Measurements from ENCODE around the gene CAMK2A. TPM values are rescaled to one million over a fixed set of nuclear protein-coding genes. Genes with fewer than 3 reads are reported as not detected.

Gene CAMK2A
- total and polyA plus RNA-seq, 7 donors, result 0.44 to 2.1 (median 0.64) TPM; not detected in 1

DNA sequence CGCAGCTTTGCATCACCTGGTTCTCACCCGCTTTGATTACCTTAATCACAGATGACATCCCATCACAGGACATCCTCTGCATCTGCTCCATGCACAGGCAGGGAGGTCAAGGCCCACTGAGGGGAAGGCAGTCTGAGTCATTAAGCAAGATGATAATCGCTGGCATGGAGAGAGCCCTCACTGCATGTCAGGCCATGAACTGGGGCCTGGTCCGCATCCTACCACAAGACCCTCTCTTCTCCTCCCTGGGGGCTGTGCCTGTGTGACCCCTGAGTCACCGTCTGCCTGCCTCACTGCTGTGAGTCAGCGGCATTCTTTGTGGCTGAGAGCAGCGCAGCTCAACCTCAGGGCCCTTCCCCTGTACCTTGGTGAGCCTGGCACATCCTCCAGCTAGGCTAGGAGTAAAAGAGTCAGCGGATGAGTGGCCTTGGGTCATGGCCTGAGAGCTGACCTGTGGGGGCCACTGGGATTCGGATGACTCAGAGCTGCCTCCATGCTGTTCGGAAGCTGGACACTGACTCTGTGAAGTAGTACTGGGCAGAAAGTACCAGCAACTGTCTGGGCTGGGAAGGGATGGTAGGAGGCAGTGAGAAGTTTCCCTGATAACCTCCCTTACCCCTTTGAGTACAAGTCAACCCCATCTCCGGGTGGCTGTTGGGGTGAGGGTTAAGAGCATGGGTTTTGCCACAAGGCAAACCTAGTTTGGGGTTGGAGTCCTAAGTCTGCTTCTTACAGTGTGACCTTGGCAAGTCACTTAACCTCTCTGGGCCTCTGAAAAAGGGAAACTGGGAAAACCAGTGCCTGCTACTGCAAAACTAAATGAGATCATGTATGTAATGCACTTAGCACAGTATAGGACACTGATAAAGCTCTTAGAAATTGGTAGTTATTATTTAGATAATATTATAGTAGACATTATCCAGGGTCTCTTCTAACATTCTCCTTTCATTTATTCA is 27.8 kb upstream of the CAMK2A start:
- intact Hi-C loops (cut with DNase I), result no loop called here
- no peaks in the 10 kb centered on the region for H3K9me3 ChIP-seq
- TF ChIP-seq EP300 (IDR thresholded peaks at IDR 0.05), result no peak
- TF ChIP-seq POLR2AphosphoS5 (IDR thresholded peaks at IDR 0.05), result peak in 1 of 4 donors; percentile 45
- peaks cover 0 to 17% (median 7%) of the 10 kb centered on the region in 4 donors for H3K4me1 ChIP-seq
- H3K36me3 ChIP-seq, result no peaks in the 10 kb centered on the region
- H3K4me3 ChIP-seq, result no peak overlapping the region
- 87 to 91% methylated on average over 11 of the region's 11 CpGs for WGBS, 2 donors
- no peaks in the 10 kb centered on the region for H3K27me3 ChIP-seq
- H3K27ac ChIP-seq, result peak overlapping the region in 1 of 4 donors; percentile 13
- no peak for DNase-seq

DNA sequence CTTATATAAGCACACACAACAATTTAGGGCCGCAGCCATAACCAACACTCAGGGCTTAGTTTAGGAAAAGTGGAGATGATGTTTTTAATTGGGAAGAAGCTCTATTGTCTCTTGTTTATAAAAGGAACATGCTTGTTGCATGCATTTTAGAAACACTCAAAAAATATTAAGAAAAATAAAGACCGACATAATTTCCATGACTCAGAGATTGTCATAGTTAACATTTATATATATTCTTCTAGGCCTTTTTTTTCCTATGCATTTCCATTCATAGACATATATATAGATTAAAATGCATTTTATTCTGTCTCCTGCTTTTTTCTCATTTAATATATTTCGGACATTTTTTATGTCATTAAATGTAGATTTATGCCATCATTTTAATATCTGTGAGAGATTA is 26.7 kb upstream of the CAMK2A start:
- H3K9me3 ChIP-seq, result no peaks in the 10 kb centered on the region
- H3K27me3 ChIP-seq, result no peaks in the 10 kb centered on the region
- intact Hi-C loops (cut with DNase I), result no loop called here
- H3K4me1 ChIP-seq, result peaks cover 0 to 17% (median 7%) of the 10 kb centered on the region in 4 donors
- WGBS, 2 donors, result 93 to 94% methylated on average over 3 of the region's 3 CpGs
- no peaks in the 10 kb centered on the region for H3K36me3 ChIP-seq
- H3K27ac ChIP-seq, result no peak overlapping the region
- no peak for DNase-seq
- H3K4me3 ChIP-seq, result no peak overlapping the region
- no peak for TF ChIP-seq POLR2AphosphoS5 (IDR thresholded peaks at IDR 0.05)
- no peak for TF ChIP-seq POLR2A (IDR thresholded peaks at IDR 0.05)
- TF ChIP-seq EP300 (IDR thresholded peaks at IDR 0.05), result no peak
- TF ChIP-seq, protein P1, sequence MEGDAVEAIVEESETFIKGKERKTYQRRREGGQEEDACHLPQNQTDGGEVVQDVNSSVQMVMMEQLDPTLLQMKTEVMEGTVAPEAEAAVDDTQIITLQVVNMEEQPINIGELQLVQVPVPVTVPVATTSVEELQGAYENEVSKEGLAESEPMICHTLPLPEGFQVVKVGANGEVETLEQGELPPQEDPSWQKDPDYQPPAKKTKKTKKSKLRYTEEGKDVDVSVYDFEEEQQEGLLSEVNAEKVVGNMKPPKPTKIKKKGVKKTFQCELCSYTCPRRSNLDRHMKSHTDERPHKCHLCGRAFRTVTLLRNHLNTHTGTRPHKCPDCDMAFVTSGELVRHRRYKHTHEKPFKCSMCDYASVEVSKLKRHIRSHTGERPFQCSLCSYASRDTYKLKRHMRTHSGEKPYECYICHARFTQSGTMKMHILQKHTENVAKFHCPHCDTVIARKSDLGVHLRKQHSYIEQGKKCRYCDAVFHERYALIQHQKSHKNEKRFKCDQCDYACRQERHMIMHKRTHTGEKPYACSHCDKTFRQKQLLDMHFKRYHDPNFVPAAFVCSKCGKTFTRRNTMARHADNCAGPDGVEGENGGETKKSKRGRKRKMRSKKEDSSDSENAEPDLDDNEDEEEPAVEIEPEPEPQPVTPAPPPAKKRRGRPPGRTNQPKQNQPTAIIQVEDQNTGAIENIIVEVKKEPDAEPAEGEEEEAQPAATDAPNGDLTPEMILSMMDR (IDR thresholded peaks at IDR 0.05), result no peak

DNA sequence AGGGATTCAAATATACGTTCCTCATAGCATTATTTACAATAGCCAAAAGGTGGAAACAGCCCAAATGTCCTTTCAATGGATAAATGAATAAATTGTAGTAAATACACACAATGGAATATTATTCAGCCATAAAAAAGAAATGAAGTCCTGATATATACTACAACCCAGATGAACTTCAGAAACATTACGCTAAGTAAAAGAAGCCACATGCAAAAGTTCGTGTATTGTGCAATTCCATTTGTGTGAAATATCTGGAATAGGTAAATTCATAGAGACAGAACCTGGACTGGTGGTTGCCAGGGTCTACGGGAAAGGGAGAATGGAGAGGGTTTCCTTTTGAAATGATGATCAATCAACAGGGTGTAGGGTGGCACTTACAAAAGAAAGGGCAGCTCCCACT is 25.7 kb upstream of the CAMK2A start:
- no peak for DNase-seq
- Histone ChIP-seq H3K36me3 (no peaks in the 10 kb centered on the region), H3K4me1 (peaks cover 0 to 13% (median 6%) of the 10 kb centered on the region in 4 donors), H3K4me3 (no peak overlapping the region), H3K27me3 (no peaks in the 10 kb centered on the region), H3K27ac (no peak overlapping the region), H3K9me3 (no peaks in the 10 kb centered on the region)
- TF ChIP-seq POLR2AphosphoS5 (IDR thresholded peaks at IDR 0.05) (no peak), POLR2A (IDR thresholded peaks at IDR 0.05) (no peak), EP300 (IDR thresholded peaks at IDR 0.05) (no peak)
- TF ChIP-seq, protein P1 (IDR thresholded peaks at IDR 0.05), result no peak
- WGBS, 2 donors, result 90 to 91% methylated on average over 4 of the region's 4 CpGs
- intact Hi-C loops (cut with DNase I), result no loop called here

DNA sequence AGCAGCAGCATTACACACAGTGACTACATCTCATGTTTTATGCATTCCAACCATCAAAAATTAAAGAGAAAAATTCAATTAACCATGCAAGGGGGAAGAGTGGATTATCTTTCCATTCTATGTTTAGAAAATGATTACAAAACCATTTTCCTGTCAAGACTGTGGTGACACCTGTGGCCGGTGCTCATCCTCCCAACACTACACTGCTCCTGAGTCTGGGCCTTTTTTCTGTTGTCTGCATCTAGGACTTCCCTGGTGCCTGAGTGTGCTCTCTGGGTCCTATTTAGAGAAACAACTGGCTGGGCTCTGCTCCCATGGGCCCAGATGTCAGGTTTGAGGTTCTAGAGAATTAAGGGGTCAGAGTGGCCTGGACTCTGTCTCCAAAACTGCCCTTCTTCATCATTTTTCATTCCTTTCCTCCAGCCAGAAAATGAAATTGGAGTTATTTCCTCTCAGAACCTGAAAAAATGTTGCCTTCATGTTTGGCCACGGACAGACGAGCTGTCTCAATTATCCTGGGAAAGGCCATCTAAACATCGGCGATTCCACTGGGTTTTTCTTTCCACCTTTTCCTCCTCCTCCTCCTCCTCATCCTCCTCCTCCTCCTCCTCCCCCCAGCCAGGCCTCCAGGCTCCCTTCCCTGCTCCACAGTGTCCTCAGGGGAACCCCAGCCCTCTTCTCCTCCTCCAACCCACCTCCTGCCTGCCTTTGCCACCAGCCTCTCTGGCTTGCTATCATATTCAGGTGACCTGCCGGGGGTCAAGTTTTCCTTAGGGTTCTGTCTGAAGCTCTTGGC is 24.5 kb upstream of the CAMK2A start:
- peaks cover 0 to 8% (median under 1%) of the 10 kb centered on the region in 4 donors for H3K4me1 ChIP-seq
- no peak overlapping the region for H3K27ac ChIP-seq
- intact Hi-C loops (cut with DNase I), result no loop called here
- DNase-seq, result no peak
- H3K36me3 ChIP-seq, result no peaks in the 10 kb centered on the region
- no peaks in the 10 kb centered on the region for H3K9me3 ChIP-seq
- TF ChIP-seq POLR2A (IDR thresholded peaks at IDR 0.05), result no peak
- no peak for TF ChIP-seq EP300 (IDR thresholded peaks at IDR 0.05)
- TF ChIP-seq, protein P1 (IDR thresholded peaks at IDR 0.05), result no peak
- TF ChIP-seq POLR2AphosphoS5 (IDR thresholded peaks at IDR 0.05), result no peak
- H3K27me3 ChIP-seq, result no peaks in the 10 kb centered on the region
- no peak overlapping the region for H3K4me3 ChIP-seq
- 62 to 75% methylated on average over 6 of the region's 6 CpGs for WGBS, 2 donors

DNA sequence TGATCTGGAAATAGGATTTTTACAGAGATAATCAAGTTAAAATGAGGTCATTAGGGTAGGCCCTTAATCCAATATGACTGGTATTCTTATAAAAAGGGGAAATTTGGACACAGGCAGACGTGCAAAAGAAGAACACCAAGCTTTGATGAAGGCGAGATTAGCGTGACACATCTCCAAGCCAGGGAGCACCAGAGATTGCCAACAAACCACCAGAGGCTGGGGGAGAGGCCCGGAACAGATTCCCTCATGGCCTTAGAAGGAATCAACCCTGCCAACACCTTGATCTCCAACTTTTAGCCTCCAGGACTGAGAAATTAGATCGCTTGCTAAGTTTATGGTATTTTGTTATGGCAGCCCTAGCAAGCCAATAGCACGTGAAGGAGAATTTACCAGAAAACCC is 23.9 kb upstream of the CAMK2A start:
- no peak for TF ChIP-seq POLR2AphosphoS5 (IDR thresholded peaks at IDR 0.05)
- no peak for TF ChIP-seq POLR2A (IDR thresholded peaks at IDR 0.05)
- no peak for TF ChIP-seq EP300 (IDR thresholded peaks at IDR 0.05)
- TF ChIP-seq, protein P1 (IDR thresholded peaks at IDR 0.05), result no peak
- H3K4me1 ChIP-seq, result peaks cover 0 to 8% (median 0%) of the 10 kb centered on the region in 4 donors
- intact Hi-C loops (cut with DNase I), result no loop called here
- WGBS, 2 donors, result 84 to 90% methylated on average over 6 of the region's 6 CpGs
- H3K27ac ChIP-seq, result no peak overlapping the region
- DNase-seq, result no peak
- no peaks in the 10 kb centered on the region for H3K27me3 ChIP-seq
- H3K4me3 ChIP-seq, result no peak overlapping the region
- no peaks in the 10 kb centered on the region for H3K36me3 ChIP-seq
- H3K9me3 ChIP-seq, result no peaks in the 10 kb centered on the region

Data from sigmoid colon (tissue), 7 donors.